ENCODE measurements around the gene PSMD9. TPM values are rescaled to one million over a fixed set of nuclear protein-coding genes. Genes with fewer than 3 reads are reported as not detected.
"Not testable (repeated sequence)": the region's sequence is repeated elsewhere in the genome, so short reads cannot be mapped to it uniquely, and the experiment has no call there.

PSMD9 gene, protein sequence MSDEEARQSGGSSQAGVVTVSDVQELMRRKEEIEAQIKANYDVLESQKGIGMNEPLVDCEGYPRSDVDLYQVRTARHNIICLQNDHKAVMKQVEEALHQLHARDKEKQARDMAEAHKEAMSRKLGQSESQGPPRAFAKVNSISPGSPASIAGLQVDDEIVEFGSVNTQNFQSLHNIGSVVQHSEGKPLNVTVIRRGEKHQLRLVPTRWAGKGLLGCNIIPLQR
- total RNA-seq = 10 to 100 TPM; 61.9 to 63.5 TPM

- DNase-seq = peak; percentile 99
- peak within 1 kb of the TSS; percentile 98 for H3K4me3 Mint-ChIP-seq
- H3K27me3 Mint-ChIP-seq = peaks cover 1% of the 10 kb centered on the region
- CTCF ChIA-PET = interaction anchor here (0.9 to 8.9 kb wide), 23 partner anchors 9 to 1802 kb away, joined by 3 to 130 read pairs (median 5); partner anchors contain the start of genes CFAP251, RHOF, SETD1B and TMEM120B
- H3K4me1 Mint-ChIP-seq = peaks cover 40% of the 10 kb centered on the region
- H3K27ac Mint-ChIP-seq = peak within 1 kb of the TSS; percentile 98
- no peaks in the 10 kb centered on the region for H3K9me3 Mint-ChIP-seq (ENCODE audit: low read depth)
- peak; percentile 94 for ATAC-seq
- peaks cover 7% of the 10 kb centered on the region for H3K36me3 Mint-ChIP-seq
Measured at GRCh38 chr12:121888478-121889273, at the start of gene PSMD9. PSMD9 (plus strand) TSS chr12:121888790; CDS start chr12:121888857, 67 bp downstream.

- peak overlapping the region; percentile 87 for H3K27ac Mint-ChIP-seq
- H3K4me1 Mint-ChIP-seq = peaks cover 19% of the 10 kb centered on the region
- CTCF ChIA-PET = interaction anchor here (0.6 to 5.6 kb wide), 7 partner anchors 13 to 49 kb away, joined by 3 to 41 read pairs (median 5); partner anchors contain the start of genes PSMD9 and RHOF
- DNase-seq (peak; percentile 99), ATAC-seq (peak; percentile 93)
- H3K9me3 Mint-ChIP-seq (ENCODE audit: low read depth) = no peaks in the 10 kb centered on the region
- peaks cover 3% of the 10 kb centered on the region for H3K27me3 Mint-ChIP-seq
- H3K4me3 Mint-ChIP-seq = peak overlapping the region; percentile 98
- H3K36me3 Mint-ChIP-seq = no peaks in the 10 kb centered on the region
Measured at GRCh38 chr12:121839106-121839992, 49.2 kb upstream of the PSMD9 start.

DNA sequence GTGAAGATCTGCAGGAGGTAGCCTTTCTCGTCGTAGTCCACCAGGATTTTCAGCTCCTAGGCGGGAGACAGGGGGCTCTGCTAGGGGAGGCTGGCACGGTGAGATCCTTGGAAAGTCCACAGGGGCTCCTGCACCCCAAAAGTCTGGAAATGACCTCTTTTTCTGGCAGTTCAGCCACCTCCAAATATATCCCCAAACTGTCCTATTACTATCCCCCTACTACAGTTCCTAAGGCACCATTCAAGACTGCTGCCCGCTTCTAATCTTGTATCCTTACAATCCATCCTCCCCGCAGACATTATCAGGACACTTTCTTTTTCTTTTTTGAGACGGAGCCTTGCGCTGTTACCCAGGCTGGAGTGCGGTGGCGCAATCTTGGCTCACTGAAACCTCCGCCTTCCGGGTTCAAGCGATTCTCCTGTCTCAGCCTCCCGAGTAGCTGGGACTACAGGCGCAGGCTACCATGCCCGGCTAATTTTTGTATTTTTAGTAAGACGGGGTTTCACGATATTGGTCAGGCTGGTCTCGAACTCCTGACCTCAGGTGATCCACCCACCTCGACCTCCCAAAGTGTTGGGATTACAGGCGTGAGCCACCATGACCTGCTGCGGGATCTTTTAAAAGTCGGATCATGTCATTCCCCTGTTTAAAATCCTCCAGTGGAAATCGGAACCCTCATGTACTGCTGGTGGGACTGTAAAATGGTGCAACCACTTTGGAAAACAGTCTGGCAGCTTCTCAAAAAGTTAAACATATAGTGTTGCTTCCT lies 48.4 kb upstream of the PSMD9 start:
- ATAC-seq (no peak), DNase-seq (no peak)
- Mint-ChIP-seq H3K27ac (peak overlapping the region; percentile 87), H3K36me3 (no peaks in the 10 kb centered on the region), H3K4me1 (peaks cover 19% of the 10 kb centered on the region), H3K9me3 (ENCODE audit: low read depth) (no peaks in the 10 kb centered on the region), H3K4me3 (peak overlapping the region; percentile 98), H3K27me3 (peaks cover 3% of the 10 kb centered on the region)
- CTCF ChIA-PET = interaction anchor here (4.8 to 5.6 kb wide), 3 partner anchors 29 to 49 kb away, joined by 16 to 41 read pairs (median 31); partner anchors contain the start of genes PSMD9 and RHOF

GRCh38 chr12:121843236-121843982 lies 45.2 kb upstream of the PSMD9 start:
- no peaks in the 10 kb centered on the region for H3K36me3 Mint-ChIP-seq
- no peaks in the 10 kb centered on the region for H3K9me3 Mint-ChIP-seq (ENCODE audit: low read depth)
- H3K27me3 Mint-ChIP-seq = no peaks in the 10 kb centered on the region
- H3K4me3 Mint-ChIP-seq = no peak overlapping the region
- peaks cover 19% of the 10 kb centered on the region for H3K4me1 Mint-ChIP-seq
- DNase-seq = no peak
- no peak overlapping the region for H3K27ac Mint-ChIP-seq
- ATAC-seq = no peak
- CTCF ChIA-PET = interaction anchor here (1.3 to 4.8 kb wide), 2 partner anchors 45 to 49 kb away, joined by 4 to 16 read pairs; partner anchors contain the start of gene PSMD9

DNA sequence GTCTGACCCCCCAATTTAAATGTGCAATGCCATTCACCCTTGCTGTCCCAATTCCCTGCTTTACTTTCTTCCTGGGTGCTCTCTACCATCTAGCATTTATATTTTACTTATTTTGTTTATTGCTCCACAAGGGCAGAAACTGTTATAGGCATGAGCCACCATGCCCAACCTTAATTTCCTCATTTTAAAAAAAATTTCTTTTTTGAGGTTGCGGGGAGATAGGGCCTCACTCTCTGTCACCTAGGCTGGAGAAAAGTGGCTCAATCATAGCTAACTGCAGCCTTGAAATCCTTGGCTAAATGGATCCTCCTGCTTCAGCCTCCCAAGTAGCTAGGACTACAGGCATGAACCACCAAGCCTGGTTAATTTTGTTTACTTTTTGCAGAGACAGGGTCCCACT lies 42.9 kb upstream of the PSMD9 start:
- DNase-seq (no peak), ATAC-seq (no peak)
- Mint-ChIP-seq H3K27me3 (no peaks in the 10 kb centered on the region), H3K4me1 (peaks cover 3% of the 10 kb centered on the region), H3K4me3 (no peak overlapping the region), H3K9me3 (ENCODE audit: low read depth) (no peaks in the 10 kb centered on the region), H3K36me3 (no peaks in the 10 kb centered on the region), H3K27ac (no peak overlapping the region)
- CTCF ChIA-PET = no interaction called here

GRCh38 chr12:121849211-121849610 lies 39.4 kb upstream of the PSMD9 start:
- no peak overlapping the region for H3K4me3 Mint-ChIP-seq
- ATAC-seq = no peak
- no peaks in the 10 kb centered on the region for H3K9me3 Mint-ChIP-seq (ENCODE audit: low read depth)
- no peaks in the 10 kb centered on the region for H3K36me3 Mint-ChIP-seq
- CTCF ChIA-PET = no interaction called here
- H3K27me3 Mint-ChIP-seq = peaks cover 2% of the 10 kb centered on the region
- no peak overlapping the region for H3K27ac Mint-ChIP-seq
- no peak for DNase-seq
- no peaks in the 10 kb centered on the region for H3K4me1 Mint-ChIP-seq

- no peak overlapping the region for H3K4me3 Mint-ChIP-seq
- no peaks in the 10 kb centered on the region for H3K9me3 Mint-ChIP-seq (ENCODE audit: low read depth)
- ATAC-seq = no peak
- H3K27me3 Mint-ChIP-seq = peaks cover 2% of the 10 kb centered on the region
- no peak overlapping the region for H3K27ac Mint-ChIP-seq
- CTCF ChIA-PET = no interaction called here
- H3K36me3 Mint-ChIP-seq = no peaks in the 10 kb centered on the region
- DNase-seq = no peak
- no peaks in the 10 kb centered on the region for H3K4me1 Mint-ChIP-seq
Measured at GRCh38 chr12:121849665-121850064, 38.9 kb upstream of the PSMD9 start.

- not testable (repeated sequence) for H3K9me3 Mint-ChIP-seq (ENCODE audit: low read depth); H3K4me1 Mint-ChIP-seq; H3K27me3 Mint-ChIP-seq; H3K36me3 Mint-ChIP-seq; DNase-seq; ATAC-seq; H3K4me3 Mint-ChIP-seq; H3K27ac Mint-ChIP-seq
- CTCF ChIA-PET = interaction anchor here (1.2 kb wide), 1 partner anchor 41 kb away, joined by 6 read pairs; no protein-coding TSS in a partner anchor
Measured at GRCh38 chr12:121852392-121852791, 36.2 kb upstream of the PSMD9 start.

GRCh38 chr12:121857322-121858246 lies 31.0 kb upstream of the PSMD9 start:
- CTCF ChIA-PET = interaction anchor here (0.6 to 1.2 kb wide), 2 partner anchors 9 to 30 kb away, joined by 3 read pairs; no protein-coding TSS in a partner anchor
- H3K27ac Mint-ChIP-seq = no peak overlapping the region
- no peak for ATAC-seq

GRCh38 chr12:121858318-121858661 lies 30.3 kb upstream of the PSMD9 start:
- ATAC-seq = no peak
- no peaks in the 10 kb centered on the region for H3K27me3 Mint-ChIP-seq
- CTCF ChIA-PET = interaction anchor here (0.6 to 1.2 kb wide), 2 partner anchors 9 to 30 kb away, joined by 3 read pairs; no protein-coding TSS in a partner anchor
- H3K4me3 Mint-ChIP-seq = no peak overlapping the region
- H3K27ac Mint-ChIP-seq = no peak overlapping the region
- no peak for DNase-seq
- H3K36me3 Mint-ChIP-seq = no peaks in the 10 kb centered on the region
- H3K4me1 Mint-ChIP-seq = peaks cover 5% of the 10 kb centered on the region
- H3K9me3 Mint-ChIP-seq (ENCODE audit: low read depth) = no peaks in the 10 kb centered on the region

More at GRCh38 chr12:121857322-121858246, 31.0 kb upstream of the PSMD9 start:
- Mint-ChIP-seq H3K27me3 (peaks cover 2% of the 10 kb centered on the region), H3K4me3 (no peak overlapping the region), H3K4me1 (peaks cover 5% of the 10 kb centered on the region), H3K36me3 (no peaks in the 10 kb centered on the region), H3K9me3 (ENCODE audit: low read depth) (no peaks in the 10 kb centered on the region)
- DNase-seq = no peak
